H1 (cell line): ENCODE measurements around the gene CALCOCO2. TPM values are rescaled to one million over a fixed set of nuclear protein-coding genes. Genes with fewer than 3 reads are reported as not detected.

Experiments
- RNF2 ChIP-seq: fragments of 200-900, 300-1000 bp; sonication (generic); IDR thresholded peaks from 2 replicates; pipeline ENCODE4 v1.7.1; 2016; ENCODE audit warnings: borderline replicate concordance, low read depth, mild to moderate bottlenecking, antibody characterized with exemption, low read length; ENCODE audit not compliant: poor library complexity, severe bottlenecking; ENCODE audit errors: missing control alignments
- polyA plus RNA-seq, 7 experiments: library from polyadenylated mRNA; depleted of rRNA in 3 of 7; stranded (reverse) in 5 of 7; unstranded in 2 of 7; fragments of >200 nt in 5 of 7; fragments of 200-250 nt in 2 of 7; gene quantifications; 1 replicate in 5 of 7; 2 replicates in 1 of 7; 4 replicates in 1 of 7; pipeline versions ENCODE4 v1.2.1 to v1.2.3, GENCODE V29; 2011 to 2013; ENCODE audit warnings: missing spikeins in 2 of 7, mixed read lengths in 2 of 7
- total RNA-seq: library from RNA; stranded (reverse); fragmentation: NEBNext Ultra II Directional; extraction: Animal tissue kit (Norgen Biotek cat#: 25700); gene quantifications from 2 replicates; pipeline ENCODE4 v1.2.1, GENCODE V29; 2021
- TF ChIP-seq, protein P1 (sequence below): IDR thresholded peaks from 2 replicates; pipeline ENCODE4 v1.6.1; 2011; ENCODE audit warnings: low read length, improper control_type of control experiment

The CALCOCO2 gene
- total and polyA plus RNA-seq, 2 of the 8 experiments (the other 6 are each of a cell fraction or from before 2014, with no cell fraction given), result 12.1 to 31.8 TPM

DNA sequence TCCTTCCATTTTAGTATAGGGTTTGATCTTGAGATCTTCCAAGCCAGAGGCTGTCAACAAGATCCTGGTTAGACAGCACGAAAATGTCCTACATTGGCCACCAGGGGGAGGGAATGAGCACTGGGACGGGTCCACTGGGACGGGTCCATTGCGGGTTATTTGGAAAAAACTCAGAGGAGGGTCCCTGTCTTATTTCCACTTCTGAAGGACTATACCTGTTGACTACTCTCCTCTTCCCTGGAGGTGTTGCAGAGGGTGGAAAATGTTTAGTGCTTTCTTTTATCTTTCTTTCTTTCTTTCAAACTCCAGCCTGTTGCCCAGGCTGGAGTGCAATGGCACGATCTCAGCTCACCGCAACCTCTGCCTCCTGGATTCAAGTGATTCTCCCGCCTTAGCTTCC, 16.3 kb upstream of the CALCOCO2 start (continued):
- TF ChIP-seq RNF2, result no peak
- TF ChIP-seq, protein P1, sequence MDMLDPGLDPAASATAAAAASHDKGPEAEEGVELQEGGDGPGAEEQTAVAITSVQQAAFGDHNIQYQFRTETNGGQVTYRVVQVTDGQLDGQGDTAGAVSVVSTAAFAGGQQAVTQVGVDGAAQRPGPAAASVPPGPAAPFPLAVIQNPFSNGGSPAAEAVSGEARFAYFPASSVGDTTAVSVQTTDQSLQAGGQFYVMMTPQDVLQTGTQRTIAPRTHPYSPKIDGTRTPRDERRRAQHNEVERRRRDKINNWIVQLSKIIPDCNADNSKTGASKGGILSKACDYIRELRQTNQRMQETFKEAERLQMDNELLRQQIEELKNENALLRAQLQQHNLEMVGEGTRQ, result no peak
